Motor neuron (in vitro differentiated cells): ENCODE measurements around the gene CABLES2. TPM values are rescaled to one million over a fixed set of nuclear protein-coding genes. Genes with fewer than 3 reads are reported as not detected.

Source experiments
- ATAC-seq, 8 experiments: fragments of 200-7000 bp; cut with Tn5 transposase; replicated peaks in 6 of 8; 2 replicates each; pipeline ENCODE4 v1.8.0; 2021; ENCODE audit warnings: mild to moderate bottlenecking in 8 of 8, moderate library complexity in 8 of 8
- H3K27ac ChIP-seq, 2 donors: fragments of 250-450 bp; sonication (Bioruptor Pico); 2 replicates each; pipeline ENCODE4 v1.9.0; 2021; ENCODE audit warnings: antibody characterized with exemption in 2 of 2, mild to moderate bottlenecking in 2 of 2, moderate library complexity in 1 of 2
- H3K4me1 ChIP-seq, 2 donors: fragments of 250-450 bp; sonication (Bioruptor Pico); replicated peaks in 1 of 2; 2 replicates each; pipeline ENCODE4 v1.6.1; 2021; ENCODE audit warnings: antibody characterized with exemption in 2 of 2, mild to moderate bottlenecking in 2 of 2, moderate library complexity in 1 of 2
- H3K4me3 ChIP-seq, 5 donors: fragments of 250-450 bp; sonication (Bioruptor Pico); 2 replicates each; pipeline ENCODE4 v1.9.0; 2021; ENCODE audit warnings: antibody characterized with exemption in 5 of 5, mild to moderate bottlenecking in 5 of 5, moderate library complexity in 4 of 5
- WGBS, 10 experiments: fragments of 450-650 bp; shearing (Covaris generic); methylation state at CpG; one replicate each; pipeline ENCODE4 v1.0.0; 2022; 5-methylcytosine and 5-hydroxymethylcytosine counted together
- in situ Hi-C, 9 experiments: fragments of 400-800 bp; cut with MboI; loops; one replicate each; pipeline ENCODE4 v1.15.0; 2021; ENCODE audit warnings: low sequenced_read_pairs in 9 of 9, low pct_unique_long_range_greater_than_20kb in 2 of 9; ENCODE audit not compliant: unreplicated experiment in 9 of 9
- total RNA-seq, 8 experiments: library from RNA; unstranded; fragments of 300-600 nt; gene quantifications; 2 replicates each; pipeline versions ENCODE4 v1.2.3 to v1.2.4, GENCODE V29; 2022

Gene CABLES2
- total RNA-seq, 8 experiments from 2014 or later = 1.4 to 9.6 (median 5.7) TPM

DNA sequence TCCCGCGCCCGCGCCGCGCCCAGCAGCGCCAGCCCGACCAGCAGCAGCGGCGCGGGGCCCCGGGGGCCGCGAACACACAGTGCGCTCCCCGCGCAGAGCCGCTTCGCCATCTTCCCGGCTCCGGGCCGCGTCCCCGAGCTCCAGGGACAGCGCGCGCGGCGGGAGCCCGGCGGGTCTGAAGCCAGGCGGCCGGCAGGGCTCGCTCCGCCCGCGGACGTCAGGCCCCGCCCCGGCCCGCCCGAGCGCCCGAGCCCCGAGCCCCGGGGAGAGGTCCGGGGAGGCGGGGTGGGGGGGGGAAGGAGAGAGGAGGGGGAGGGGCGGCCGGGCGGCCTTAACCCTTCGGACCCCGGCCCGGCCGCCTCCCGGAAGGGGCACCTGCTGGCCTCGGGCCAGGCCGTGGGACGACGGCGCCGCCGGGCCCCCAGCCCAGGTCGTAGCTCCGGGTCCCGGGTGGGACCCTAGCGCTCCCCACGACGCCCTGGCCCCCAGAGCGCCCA, 39.9 kb downstream of the CABLES2 start, which contains the start of gene LAMA5:
LAMA5 (minus strand) TSS at position 177 of the 497 bp plus-strand sequence; CDS start at position 110, 67 bp downstream.
- Histone ChIP-seq H3K27ac (peak within 1 kb of the TSS; percentile 60 to 74), H3K4me3 (peak within 1 kb of the TSS; percentile 49 to 84 (median 57)), H3K4me1 (peaks cover 68 to 74% of the 10 kb centered on the region in 2 donors)
- WGBS, 10 experiments = no CpG with 5 or more reads among the region's 70 CpGs
- in situ Hi-C loops = no loop called here
- peak; percentile 23 to 56 (median 38) for ATAC-seq

DNA sequence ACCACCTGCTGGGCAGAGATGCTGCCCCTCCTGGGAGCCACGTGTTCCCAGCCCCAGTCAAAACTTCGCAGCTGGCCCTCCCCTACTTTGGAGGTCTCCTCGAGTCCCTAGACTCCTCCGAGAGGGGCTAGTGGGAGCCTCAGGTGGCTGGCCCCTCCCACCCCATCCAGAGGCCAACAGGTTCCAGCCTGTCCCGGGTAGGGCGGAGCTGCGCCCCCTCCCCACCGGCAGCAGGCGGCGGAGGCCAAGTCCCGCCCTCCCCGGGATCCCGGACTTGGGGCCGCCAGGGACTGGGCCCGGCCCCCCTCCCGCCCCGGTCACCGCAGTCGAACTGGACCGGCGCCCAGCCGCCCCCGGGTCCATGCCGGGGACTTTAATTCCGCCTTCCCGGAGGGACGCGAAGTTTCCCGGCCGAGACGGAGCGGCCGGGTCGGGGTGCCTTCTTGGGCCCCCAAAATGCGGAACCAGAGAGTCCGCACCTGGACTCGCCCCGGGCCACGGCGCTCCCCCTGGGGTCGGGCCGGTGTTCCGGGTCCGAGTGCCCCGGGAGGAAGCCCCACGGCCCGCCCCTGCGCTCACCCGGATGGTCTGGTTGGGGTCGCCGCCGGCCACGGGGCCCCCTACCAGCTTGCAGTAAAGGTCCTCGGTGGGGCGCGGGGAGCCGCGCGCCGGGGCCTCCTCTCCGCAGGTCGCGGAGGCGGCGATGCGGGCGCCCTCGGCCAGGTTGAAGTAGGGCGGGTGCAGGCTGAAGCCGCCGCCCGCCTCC, 40.5 kb downstream of the CABLES2 start:
- Histone ChIP-seq H3K4me3 (peak overlapping the region; percentile 49 to 84 (median 57)), H3K27ac (peak overlapping the region; percentile 60 to 74), H3K4me1 (peaks cover 68 to 76% of the 10 kb centered on the region in 2 donors)
- ATAC-seq = peak in 7 of 8 experiments; percentile 1 to 50 (median 27)
- WGBS, 10 experiments = no CpG with 5 or more reads among the region's 72 CpGs
- in situ Hi-C loops = no loop called here

GRCh38 chr20:62365814-62366369, 41.2 kb downstream of the CABLES2 start:
- Histone ChIP-seq H3K4me3 (peak overlapping the region; percentile 49 to 84 (median 57)), H3K4me1 (peaks cover 72 to 82% of the 10 kb centered on the region in 2 donors), H3K27ac (peak overlapping the region in 1 of 2 donors; percentile 43)
- ATAC-seq = peak; percentile 0 to 58 (median 8)
- in situ Hi-C loops = no loop called here
- WGBS, 10 experiments = 13% methylated on average over 3 of the region's 10 CpGs; no CpG with 5 or more reads in 9 of the 10 experiments

DNA sequence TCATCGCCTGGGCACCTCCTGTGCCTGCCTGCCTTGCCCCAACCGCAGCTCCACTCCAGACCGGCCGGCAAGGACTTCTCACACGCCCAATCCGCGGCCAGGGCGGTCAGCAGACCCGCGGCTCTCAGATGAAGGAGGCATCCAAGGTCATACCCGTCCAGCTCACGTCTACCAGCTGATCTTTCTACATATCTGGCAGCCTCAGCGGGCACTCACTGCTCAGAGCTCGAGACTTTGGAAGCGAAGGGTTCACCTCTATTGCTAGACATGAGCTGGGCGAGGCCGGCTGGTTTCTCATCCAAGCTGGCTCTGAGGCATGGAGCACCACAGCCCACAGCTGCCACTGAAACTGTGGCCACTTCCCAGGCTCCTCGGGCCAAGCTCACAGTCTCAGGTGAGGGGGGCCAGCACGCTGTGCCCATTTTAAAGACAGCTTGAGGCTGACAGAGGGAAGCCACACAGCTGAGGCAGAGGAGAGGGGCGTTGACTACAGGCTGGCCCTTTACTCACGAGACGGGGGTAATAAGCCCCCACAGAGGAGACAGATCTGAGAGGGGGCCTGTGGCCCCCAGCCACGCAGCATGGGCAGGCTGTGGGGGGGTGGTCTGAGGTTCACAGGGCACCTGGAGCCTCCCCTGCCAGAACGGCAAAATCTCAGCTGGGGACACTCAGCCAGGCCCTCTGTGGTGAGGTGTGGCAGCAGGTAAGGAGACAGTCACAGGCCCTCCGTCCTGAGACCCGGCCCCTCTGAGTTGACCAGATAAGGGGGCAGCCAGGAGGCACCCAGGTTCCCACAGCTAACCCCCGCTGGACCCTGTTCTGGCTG, 42.0 kb downstream of the CABLES2 start:
- Histone ChIP-seq H3K27ac (peak overlapping the region in 1 of 2 donors; percentile 43), H3K4me1 (peaks cover 69 to 78% of the 10 kb centered on the region in 2 donors), H3K4me3 (peak overlapping the region; percentile 49 to 84 (median 57))
- WGBS, 10 experiments = 20 to 80% (median 59%) methylated on average over 1 of the region's 27 CpGs; no CpG with 5 or more reads in 6 of the 10 experiments
- ATAC-seq = no peak
- in situ Hi-C loops = no loop called here

GRCh38 chr20:62363920-62364851, 42.9 kb downstream of the CABLES2 start:
- H3K4me1 ChIP-seq = peaks cover 68 to 77% of the 10 kb centered on the region in 2 donors
- ATAC-seq = no peak
- in situ Hi-C loops = no loop called here
- no peak overlapping the region for H3K4me3 ChIP-seq
- H3K27ac ChIP-seq = peak overlapping the region in 1 of 2 donors; percentile 17
- WGBS, 10 experiments = 60 to 100% (median 74%) methylated on average over 2 to 6 of the region's 22 CpGs; no CpG with 5 or more reads in 6 of the 10 experiments

DNA sequence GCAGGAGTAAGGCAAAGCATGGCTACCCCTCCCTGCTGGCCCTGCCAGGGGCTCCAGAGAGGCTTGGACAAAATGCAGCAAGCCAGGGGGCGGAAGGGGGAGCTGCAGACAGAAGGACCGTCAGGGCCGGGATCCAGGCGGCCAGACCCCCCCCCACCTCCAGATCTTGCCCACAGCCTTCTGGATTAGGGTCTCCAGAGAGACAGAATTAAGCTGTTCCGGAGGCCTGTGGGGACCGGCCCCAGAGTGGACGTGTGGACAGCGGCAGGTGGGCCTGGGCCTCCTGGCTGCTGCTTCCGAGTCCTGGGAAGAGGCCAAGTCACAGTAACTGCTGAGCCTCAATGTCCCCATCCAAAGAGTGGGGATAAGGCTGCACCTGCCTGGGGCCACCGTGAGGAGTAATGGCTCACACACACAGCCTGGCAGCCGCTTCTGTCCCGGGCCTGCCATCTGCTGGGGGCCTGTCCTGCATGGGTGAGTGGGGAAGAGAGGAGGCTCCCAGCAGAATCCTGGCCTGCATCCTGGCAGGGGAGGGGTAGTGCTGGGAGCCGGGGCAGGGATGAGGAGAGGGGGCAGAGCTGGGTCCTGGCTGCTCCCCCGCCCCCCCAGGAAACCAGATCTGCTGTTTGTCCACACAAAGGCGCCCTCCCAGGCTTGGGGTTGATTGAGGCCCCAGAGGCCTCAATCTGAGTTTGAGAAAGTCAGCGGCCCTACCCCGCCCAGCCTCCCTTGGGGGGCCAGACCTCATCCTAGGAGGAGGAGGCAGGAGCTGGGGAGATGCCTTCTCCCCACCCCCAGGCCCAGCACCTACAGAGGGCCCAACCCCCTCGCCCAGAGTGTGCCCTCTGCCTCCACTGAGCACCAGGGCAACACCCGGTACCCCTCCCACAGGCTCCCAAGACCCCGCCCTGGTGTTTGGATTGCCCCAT, 43.8 kb downstream of the CABLES2 start:
- peaks cover 68 to 77% of the 10 kb centered on the region in 2 donors for H3K4me1 ChIP-seq
- H3K27ac ChIP-seq = no peak overlapping the region
- WGBS, 10 experiments = 80% methylated on average over 1 to 2 of the region's 20 CpGs; no CpG with 5 or more reads in 7 of the 10 experiments
- no peak overlapping the region for H3K4me3 ChIP-seq
- in situ Hi-C loops = no loop called here
- ATAC-seq = peak in 5 of 8 experiments; percentile 12 to 35 (median 28)

DNA sequence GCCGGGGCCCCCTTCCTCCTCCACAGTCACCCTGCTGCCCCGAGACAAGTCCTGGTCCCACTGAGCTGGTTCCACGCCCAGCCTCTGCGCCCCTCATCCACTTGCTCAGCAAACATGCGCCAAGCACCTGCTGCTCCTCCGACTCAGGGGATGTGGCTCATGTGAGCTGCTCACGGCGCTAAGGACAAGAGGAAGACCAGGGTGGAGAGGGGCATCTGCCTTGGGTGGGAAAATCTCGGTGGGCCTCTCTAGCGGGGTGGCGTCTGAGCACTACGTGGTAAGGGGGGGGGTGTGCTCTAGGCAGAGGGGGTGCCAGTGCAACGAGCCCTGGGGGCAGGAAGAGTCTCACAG, 44.5 kb downstream of the CABLES2 start:
- Histone ChIP-seq H3K4me1 (peaks cover 68 to 77% of the 10 kb centered on the region in 2 donors), H3K4me3 (no peak overlapping the region), H3K27ac (no peak overlapping the region)
- in situ Hi-C loops = no loop called here
- 95% methylated on average over 4 of the region's 13 CpGs; no CpG with 5 or more reads in 9 of the 10 experiments for WGBS, 10 experiments
- no peak for ATAC-seq

DNA sequence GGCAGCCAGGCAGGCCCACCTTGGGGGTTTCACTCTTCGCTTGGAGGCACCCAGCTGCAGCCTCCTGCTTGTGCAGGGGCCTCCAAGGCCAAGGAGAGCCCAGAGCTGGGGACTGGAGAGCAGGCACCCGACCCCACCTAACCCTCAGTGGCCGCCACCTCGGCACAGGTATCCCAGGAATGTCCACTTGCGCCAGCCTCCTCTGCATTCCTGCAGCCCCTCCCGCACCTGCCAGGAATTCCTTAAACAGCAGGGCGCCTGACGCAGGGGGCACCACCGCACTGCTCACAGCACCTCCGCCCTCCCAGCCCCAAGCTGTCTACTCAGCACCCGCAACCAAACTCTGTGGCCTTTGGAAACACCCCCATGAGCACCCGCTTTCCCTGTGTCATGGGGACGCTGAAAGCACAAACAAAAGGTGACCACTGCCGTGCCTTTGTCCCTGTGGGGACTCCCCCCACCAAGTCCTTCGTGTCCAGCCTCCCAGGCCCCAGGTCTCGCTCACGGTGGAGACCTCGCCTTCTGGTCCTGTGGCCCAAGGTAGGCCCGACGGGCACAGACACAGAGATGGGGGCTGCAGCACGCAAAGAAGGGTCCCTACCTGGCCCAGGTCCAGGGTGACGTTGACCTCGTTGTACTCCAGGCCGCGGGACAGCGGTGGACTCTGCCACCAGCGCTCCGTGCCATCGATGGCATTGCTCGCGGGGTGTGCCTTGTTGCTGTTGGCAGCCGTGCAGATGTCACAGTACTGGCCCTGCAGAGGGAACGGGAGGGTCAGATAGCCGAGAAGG, 45.1 kb downstream of the CABLES2 start:
- 40 to 90% (median 84%) methylated on average over 1 to 9 of the region's 34 CpGs; no CpG with 5 or more reads in 4 of the 10 experiments for WGBS, 10 experiments
- ATAC-seq = no peak

DNA sequence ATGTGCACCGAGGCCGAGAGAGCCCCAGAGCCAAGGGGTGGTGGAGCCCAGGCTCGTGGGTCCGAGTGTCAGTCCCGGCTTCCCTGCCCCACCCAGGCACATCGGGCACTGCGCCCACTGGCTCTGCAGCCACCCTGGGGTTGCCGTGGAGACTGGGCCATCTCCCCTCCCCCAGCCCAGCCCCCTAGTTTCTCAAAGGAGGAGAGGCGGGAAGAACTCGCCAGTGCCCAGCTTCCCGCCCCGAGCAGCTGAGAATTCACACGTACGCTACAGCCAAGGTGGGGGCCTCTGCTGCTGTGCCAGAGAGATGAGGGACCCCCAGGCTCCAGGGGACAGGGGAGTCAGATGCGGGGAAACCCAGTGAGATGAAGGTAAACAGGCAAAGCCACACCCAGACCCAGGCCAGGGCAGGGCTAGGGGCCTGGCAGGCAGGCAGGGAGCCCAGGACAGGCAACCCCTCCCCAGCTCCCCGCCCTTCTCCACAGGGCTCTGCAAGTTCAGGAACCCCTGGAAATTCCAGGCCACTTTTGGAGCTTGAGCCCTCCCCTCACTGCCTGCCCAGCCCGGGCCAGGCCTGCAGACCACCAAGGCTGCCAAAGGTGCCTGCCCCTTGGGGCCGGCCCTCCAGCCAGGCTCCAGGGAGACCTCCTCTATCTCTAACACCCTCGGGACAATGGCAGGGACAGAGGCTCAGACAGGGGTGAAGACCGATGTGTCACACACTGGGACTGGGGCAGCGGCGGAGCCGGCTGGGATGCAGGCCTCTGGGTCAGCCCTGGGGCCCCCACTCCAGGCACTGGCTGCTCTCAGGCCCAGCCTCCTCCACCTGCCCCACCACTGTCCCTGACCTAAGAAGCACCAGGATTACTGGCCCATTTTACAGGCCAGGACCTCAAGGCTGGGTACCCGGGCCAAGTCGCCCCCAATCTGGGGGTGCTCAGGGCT, 46.0 kb downstream of the CABLES2 start:
- Histone ChIP-seq H3K27ac (peak overlapping the region in 1 of 2 donors; percentile 42), H3K4me1 (peaks cover 79 to 88% of the 10 kb centered on the region in 2 donors), H3K4me3 (no peak overlapping the region)
- in situ Hi-C loops = no loop called here
- 53 to 82% (median 73%) methylated on average over 3 to 8 of the region's 25 CpGs; no CpG with 5 or more reads in 7 of the 10 experiments for WGBS, 10 experiments
- no peak for ATAC-seq

More for the DNA sequence above, 45.1 kb downstream of the CABLES2 start:
- Histone ChIP-seq H3K4me1 (peaks cover 71 to 80% of the 10 kb centered on the region in 2 donors), H3K4me3 (no peak overlapping the region), H3K27ac (peak overlapping the region in 1 of 2 donors; percentile 10)
- in situ Hi-C loops = no loop called here
